ENCODE results near the gene THAP4. TPM values are rescaled to one million over a fixed set of nuclear protein-coding genes. Genes with fewer than 3 reads are reported as not detected.

THAP4 gene
- total and polyA plus RNA-seq, 2 experiments from 2014 or later: 62.9 to 80.4 TPM

DNA sequence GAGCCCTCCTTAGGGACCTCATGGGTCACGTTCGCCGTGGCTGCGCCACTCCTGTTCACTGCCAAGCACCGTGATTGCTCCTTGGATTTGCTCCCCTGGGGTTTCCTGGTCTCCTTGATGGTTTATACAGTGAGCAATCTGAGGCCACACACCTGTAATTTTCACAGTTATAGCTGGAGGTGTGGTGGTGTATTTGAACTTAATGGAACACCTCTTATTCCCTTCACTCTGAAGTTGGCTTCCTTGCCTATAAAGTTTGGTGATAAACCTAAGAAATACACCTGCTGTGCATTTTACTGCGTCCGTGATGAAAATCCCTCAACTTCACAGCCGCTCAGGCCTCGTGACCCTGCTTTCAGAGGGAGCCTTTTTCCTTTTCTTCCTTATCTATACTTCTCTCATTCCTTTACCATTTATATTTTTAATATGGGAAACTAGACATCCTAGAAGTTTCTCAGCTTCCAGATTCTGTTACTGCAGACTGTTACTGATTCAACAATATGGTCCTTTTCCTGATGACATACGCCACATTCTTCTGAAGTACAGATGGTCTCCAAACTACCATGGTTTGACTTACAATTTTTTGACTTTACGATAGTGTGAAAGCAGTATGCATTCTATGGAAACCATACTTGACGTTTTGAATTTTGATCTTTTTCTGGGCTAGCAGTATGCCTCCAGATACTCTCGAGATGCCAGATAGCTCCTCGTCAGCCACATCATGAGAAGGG, 9.1 kb upstream of the THAP4 start:
- Histone ChIP-seq H3K4me2 (no peak overlapping the region), H3F3A (replicated peaks; ENCODE audit: low read depth) (0 out of 2 replicates have a peak, but pooled peaks cover 4% of the 10 kb centered on the region), H3K9me2 (ENCODE audit: insufficient read depth) (no peaks in the 10 kb centered on the region), H3K79me2 (replicated peaks; ENCODE audit: insufficient read depth) (peaks cover 100% of the 10 kb centered on the region), H3K4me3 (no peak overlapping the region), H3K27me3 (ENCODE audit: insufficient read depth) (no peaks in the 10 kb centered on the region), H4K20me1 (replicated peaks; ENCODE audit: insufficient read depth) (peaks cover 65% of the 10 kb centered on the region), H2AFZ (no peak overlapping the region), H3K4me1 (ENCODE audit: insufficient read depth) (peaks cover 32% of the 10 kb centered on the region), H3K27ac (ENCODE audit: low read depth) (no peak overlapping the region), H3K36me3 (ENCODE audit: insufficient read depth) (no peaks in the 10 kb centered on the region)
- DNase-seq (ENCODE audit: low spot score) (no peak), ATAC-seq (no peak)
- no peak overlapping the region for H3K4me3 Mint-ChIP-seq
- H3K27me3 Mint-ChIP-seq (ENCODE audit: insufficient read depth, low read depth, poor library complexity): peaks cover 8% of the 10 kb centered on the region
- no peaks in the 10 kb centered on the region for H3K9me3 Mint-ChIP-seq
- peaks cover 14% of the 10 kb centered on the region for H3K36me3 Mint-ChIP-seq (ENCODE audit: low read depth)
- peaks cover 35% of the 10 kb centered on the region for H3K4me1 Mint-ChIP-seq
- H3K27ac Mint-ChIP-seq: no peak overlapping the region
- TF ChIP-seq, protein P1, sequence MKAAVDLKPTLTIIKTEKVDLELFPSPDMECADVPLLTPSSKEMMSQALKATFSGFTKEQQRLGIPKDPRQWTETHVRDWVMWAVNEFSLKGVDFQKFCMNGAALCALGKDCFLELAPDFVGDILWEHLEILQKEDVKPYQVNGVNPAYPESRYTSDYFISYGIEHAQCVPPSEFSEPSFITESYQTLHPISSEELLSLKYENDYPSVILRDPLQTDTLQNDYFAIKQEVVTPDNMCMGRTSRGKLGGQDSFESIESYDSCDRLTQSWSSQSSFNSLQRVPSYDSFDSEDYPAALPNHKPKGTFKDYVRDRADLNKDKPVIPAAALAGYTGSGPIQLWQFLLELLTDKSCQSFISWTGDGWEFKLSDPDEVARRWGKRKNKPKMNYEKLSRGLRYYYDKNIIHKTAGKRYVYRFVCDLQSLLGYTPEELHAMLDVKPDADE (IDR thresholded peaks at IDR 0.05): no peak
- TF ChIP-seq JUNB (IDR thresholded peaks at IDR 0.05; ENCODE audit: unreplicated experiment) (no peak), EZH2 (IDR thresholded peaks at IDR 0.05; ENCODE audit: low read depth, unreplicated experiment) (no peak), NANOG (IDR thresholded peaks at IDR 0.05; ENCODE audit: borderline replicate concordance) (no peak), CREB1 (CRISPR knock-in tag; IDR thresholded peaks at IDR 0.05; ENCODE audit: low read depth) (no peak), POLR2AphosphoS5 (IDR thresholded peaks at IDR 0.05; ENCODE audit: low read depth) (no peak), ZNF114 (CRISPR knock-in tag; IDR thresholded peaks at IDR 0.05) (no peak), STAT1 (IDR thresholded peaks at IDR 0.05; ENCODE audit: unreplicated experiment) (no peak), EZH2phosphoT487 (IDR thresholded peaks at IDR 0.05; ENCODE audit: unreplicated experiment) (no peak), ZNF331 (CRISPR knock-in tag; IDR thresholded peaks at IDR 0.05; ENCODE audit: low read depth) (no peak)
- TF ChIP-seq, protein P2, sequence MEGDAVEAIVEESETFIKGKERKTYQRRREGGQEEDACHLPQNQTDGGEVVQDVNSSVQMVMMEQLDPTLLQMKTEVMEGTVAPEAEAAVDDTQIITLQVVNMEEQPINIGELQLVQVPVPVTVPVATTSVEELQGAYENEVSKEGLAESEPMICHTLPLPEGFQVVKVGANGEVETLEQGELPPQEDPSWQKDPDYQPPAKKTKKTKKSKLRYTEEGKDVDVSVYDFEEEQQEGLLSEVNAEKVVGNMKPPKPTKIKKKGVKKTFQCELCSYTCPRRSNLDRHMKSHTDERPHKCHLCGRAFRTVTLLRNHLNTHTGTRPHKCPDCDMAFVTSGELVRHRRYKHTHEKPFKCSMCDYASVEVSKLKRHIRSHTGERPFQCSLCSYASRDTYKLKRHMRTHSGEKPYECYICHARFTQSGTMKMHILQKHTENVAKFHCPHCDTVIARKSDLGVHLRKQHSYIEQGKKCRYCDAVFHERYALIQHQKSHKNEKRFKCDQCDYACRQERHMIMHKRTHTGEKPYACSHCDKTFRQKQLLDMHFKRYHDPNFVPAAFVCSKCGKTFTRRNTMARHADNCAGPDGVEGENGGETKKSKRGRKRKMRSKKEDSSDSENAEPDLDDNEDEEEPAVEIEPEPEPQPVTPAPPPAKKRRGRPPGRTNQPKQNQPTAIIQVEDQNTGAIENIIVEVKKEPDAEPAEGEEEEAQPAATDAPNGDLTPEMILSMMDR (conservative IDR thresholded peaks at IDR 0.05; ENCODE audit: low read depth in 2 of 2): no peak
- TF ChIP-seq, protein P3, sequence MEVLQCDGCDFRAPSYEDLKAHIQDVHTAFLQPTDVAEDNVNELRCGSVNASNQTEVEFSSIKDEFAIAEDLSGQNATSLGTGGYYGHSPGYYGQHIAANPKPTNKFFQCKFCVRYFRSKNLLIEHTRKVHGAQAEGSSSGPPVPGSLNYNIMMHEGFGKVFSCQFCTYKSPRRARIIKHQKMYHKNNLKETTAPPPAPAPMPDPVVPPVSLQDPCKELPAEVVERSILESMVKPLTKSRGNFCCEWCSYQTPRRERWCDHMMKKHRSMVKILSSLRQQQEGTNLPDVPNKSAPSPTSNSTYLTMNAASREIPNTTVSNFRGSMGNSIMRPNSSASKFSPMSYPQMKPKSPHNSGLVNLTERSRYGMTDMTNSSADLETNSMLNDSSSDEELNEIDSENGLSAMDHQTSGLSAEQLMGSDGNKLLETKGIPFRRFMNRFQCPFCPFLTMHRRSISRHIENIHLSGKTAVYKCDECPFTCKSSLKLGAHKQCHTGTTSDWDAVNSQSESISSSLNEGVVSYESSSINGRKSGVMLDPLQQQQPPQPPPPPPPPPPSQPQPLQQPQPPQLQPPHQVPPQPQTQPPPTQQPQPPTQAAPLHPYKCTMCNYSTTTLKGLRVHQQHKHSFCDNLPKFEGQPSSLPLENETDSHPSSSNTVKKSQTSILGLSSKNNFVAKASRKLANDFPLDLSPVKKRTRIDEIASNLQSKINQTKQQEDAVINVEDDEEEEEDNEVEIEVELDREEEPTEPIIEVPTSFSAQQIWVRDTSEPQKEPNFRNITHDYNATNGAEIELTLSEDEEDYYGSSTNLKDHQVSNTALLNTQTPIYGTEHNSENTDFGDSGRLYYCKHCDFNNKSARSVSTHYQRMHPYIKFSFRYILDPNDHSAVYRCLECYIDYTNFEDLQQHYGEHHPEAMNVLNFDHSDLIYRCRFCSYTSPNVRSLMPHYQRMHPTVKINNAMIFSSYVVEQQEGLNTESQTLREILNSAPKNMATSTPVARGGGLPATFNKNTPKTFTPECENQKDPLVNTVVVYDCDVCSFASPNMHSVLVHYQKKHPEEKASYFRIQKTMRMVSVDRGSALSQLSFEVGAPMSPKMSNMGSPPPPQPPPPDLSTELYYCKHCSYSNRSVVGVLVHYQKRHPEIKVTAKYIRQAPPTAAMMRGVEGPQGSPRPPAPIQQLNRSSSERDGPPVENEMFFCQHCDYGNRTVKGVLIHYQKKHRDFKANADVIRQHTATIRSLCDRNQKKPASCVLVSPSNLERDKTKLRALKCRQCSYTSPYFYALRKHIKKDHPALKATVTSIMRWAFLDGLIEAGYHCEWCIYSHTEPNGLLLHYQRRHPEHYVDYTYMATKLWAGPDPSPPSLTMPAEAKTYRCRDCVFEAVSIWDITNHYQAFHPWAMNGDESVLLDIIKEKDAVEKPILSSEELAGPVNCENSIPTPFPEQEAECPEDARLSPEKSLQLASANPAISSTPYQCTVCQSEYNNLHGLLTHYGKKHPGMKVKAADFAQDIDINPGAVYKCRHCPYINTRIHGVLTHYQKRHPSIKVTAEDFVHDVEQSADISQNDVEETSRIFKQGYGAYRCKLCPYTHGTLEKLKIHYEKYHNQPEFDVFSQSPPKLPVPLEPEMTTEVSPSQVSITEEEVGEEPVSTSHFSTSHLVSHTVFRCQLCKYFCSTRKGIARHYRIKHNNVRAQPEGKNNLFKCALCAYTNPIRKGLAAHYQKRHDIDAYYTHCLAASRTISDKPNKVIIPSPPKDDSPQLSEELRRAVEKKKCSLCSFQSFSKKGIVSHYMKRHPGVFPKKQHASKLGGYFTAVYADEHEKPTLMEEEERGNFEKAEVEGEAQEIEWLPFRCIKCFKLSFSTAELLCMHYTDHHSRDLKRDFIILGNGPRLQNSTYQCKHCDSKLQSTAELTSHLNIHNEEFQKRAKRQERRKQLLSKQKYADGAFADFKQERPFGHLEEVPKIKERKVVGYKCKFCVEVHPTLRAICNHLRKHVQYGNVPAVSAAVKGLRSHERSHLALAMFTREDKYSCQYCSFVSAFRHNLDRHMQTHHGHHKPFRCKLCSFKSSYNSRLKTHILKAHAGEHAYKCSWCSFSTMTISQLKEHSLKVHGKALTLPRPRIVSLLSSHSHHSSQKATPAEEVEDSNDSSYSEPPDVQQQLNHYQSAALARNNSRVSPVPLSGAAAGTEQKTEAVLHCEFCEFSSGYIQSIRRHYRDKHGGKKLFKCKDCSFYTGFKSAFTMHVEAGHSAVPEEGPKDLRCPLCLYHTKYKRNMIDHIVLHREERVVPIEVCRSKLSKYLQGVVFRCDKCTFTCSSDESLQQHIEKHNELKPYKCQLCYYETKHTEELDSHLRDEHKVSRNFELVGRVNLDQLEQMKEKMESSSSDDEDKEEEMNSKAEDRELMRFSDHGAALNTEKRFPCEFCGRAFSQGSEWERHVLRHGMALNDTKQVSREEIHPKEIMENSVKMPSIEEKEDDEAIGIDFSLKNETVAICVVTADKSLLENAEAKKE (CRISPR knock-in tag; IDR thresholded peaks at IDR 0.05): no peak
- TF ChIP-seq, protein P4, sequence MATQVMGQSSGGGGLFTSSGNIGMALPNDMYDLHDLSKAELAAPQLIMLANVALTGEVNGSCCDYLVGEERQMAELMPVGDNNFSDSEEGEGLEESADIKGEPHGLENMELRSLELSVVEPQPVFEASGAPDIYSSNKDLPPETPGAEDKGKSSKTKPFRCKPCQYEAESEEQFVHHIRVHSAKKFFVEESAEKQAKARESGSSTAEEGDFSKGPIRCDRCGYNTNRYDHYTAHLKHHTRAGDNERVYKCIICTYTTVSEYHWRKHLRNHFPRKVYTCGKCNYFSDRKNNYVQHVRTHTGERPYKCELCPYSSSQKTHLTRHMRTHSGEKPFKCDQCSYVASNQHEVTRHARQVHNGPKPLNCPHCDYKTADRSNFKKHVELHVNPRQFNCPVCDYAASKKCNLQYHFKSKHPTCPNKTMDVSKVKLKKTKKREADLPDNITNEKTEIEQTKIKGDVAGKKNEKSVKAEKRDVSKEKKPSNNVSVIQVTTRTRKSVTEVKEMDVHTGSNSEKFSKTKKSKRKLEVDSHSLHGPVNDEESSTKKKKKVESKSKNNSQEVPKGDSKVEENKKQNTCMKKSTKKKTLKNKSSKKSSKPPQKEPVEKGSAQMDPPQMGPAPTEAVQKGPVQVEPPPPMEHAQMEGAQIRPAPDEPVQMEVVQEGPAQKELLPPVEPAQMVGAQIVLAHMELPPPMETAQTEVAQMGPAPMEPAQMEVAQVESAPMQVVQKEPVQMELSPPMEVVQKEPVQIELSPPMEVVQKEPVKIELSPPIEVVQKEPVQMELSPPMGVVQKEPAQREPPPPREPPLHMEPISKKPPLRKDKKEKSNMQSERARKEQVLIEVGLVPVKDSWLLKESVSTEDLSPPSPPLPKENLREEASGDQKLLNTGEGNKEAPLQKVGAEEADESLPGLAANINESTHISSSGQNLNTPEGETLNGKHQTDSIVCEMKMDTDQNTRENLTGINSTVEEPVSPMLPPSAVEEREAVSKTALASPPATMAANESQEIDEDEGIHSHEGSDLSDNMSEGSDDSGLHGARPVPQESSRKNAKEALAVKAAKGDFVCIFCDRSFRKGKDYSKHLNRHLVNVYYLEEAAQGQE (IDR thresholded peaks at IDR 0.05; ENCODE audit: unreplicated experiment): no peak
